GM21529 (cell line): Measurements from ENCODE around the gene MTHFD1L.

ENCODE experiments used
- ATAC-seq: cut with Tn5 transposase; IDR thresholded peaks from one replicate; pipeline ENCODE4 v1.9.1; 2021; ENCODE audit not compliant: unreplicated experiment

MTHFD1L gene

DNA sequence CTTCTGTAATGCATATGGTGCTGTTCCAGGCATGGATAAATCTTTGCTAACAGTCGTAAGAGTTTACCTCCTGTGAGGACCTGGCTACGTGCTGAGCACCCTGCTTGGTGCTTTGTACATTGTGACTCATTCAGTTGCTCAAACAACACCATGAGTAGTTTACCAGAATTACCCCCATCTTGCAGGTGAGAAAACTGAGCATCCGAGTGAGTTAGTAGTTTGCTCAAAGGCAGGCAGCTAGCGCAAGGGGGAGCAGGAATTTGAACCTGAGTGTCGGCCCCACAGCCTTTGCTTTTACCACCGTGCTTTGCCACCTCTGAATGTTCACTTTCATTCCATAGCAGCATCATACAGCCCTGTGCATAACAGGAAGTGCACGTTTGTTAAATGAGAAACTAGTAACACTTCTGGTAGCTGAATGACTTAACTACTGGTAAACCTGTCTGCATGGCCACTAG, 121.9 kb downstream of the MTHFD1L start:
- peak; percentile 97 for ATAC-seq

DNA sequence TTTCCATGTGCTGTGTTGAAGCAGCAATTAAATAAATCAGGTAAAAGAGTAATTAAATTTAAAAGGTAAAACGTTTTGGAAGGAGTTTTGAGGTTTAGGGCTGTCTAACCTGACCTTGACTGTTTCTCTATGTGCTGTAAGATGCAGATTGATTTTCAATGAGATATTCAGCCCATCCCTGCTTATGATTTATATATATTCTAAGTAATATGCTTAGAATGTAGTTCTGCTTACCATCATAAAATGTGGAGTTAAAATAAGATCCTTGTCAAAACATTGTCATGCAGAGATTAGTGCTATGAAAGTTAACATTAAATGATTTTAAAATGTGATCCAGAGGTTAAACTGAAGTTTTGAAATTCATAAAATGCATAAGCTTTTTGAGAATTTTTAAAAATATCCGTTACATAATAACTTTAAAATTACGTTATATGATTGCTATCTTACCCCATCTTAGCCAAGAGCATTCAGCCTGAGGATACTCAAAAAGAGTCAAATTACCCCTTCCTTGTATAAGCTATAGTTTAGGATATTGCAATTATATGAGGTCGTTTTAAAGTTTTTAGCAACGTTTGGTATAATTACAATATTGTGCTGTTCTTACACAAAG, 122.5 kb downstream of the MTHFD1L start:
- ATAC-seq, result no peak

DNA sequence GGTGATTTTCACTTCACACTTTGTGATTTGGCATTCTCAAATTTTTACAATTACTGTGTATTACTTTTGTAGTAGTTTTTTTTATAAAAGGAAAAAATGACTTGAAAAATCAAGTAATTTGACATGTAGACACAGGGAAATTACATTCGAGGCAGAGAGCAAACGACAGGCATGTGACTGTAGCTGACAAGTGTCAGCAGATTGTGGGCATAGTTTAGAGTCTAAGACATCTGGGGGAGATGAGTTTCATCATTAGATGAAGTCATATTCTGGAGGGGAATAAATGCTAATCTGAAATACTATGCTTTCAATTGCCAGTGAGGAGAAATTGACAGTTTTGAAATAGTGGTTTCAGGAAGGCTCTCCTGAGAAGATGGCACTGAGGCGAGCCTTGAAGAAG, 126.0 kb downstream of the MTHFD1L start:
- no peak for ATAC-seq

DNA sequence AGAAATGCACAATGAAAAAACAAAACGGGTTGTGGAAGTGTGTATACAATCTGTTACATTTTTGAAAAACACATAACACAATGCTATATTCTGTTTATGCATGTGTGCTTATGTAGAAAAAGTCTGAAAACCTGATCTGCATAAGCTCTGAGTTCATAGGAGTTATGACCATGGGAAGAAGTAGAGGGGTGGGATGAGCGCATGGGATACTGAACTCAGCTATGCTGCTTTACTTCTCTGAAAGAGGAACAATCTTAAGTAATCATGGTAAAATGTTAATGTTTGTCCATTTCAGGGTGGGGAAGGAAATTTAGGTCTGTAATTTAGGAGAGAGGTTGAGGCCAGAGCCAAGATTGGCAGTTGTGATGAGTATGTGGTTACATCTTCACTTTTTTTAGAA, 126.8 kb downstream of the MTHFD1L start:
- no peak for ATAC-seq

DNA sequence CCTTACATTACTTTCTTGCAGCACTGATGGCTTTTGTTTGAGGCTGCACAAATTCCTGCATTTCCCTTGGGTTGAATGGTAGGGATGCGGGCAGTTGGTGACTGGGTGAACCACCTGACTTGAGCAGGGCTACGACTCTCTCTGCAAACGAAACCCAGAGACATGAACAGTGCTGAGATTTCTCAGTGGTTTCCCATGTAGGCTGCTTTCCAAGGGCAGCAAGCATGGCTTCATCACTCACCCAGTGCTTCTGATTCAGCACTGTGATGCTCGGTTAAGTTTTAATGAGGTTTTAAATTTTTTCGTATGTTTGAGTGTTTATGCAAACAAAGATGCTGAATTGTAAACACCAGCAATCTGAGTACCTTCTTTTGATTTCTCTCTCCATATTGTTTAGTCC, 127.2 kb downstream of the MTHFD1L start:
- no peak for ATAC-seq

DNA sequence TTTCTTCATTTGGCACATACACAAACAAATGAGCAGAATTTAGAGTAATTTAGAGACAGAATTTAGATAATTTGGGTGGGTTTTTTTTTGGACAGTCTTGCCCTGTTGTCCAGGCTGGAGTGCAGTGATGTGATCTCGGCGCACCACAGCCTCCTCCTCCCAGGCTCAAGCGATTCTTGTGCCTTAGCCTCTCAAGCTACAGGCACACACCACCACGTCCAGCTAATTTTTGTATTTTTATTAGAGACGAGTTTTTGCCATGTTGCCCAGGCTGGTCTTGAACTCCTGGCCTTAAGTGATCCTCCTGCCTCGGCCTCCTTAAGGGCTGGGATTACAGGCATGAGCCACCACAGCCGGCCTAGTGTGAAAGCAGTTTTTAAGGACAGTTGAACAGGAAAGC, 127.8 kb downstream of the MTHFD1L start:
- no peak for ATAC-seq

DNA sequence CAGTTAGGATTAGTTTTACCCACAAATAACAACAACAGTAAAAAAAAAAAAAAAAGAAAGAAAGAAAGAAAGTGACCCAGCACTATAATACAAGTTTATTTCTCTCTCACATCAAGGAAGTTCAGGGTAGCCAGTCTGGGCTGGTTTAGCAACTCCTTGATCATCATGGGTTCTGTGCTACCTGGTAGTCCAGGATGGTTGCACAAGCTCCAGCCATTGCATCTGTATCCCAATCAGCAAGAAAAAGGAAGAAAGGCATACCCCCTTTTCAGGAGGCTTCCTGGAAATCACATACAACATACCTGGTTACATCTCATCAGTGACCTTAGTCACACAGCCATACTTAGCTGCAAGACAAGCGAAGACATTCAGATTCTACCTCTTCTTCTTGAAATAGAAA, 128.5 kb downstream of the MTHFD1L start:
- ATAC-seq, result no peak

DNA sequence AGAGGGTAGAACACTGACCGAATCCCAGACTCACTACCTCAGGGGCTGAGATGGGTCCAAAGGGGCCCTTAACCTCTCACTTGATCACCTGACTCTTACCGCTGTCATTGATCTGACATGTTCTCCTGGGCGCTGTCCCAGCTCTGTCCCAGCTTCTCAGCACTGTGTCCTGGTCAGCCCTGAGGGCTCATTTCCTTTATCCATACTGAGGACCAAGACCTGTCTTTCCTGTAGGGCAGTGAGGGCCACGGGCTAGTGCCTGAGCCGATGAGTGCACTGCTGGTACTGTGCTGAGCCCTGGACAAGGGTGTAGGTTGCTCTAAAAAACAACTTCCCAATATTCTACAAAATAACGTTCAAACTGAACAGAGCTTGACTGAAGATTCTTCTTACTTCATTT, 131.5 kb downstream of the MTHFD1L start:
- no peak for ATAC-seq

DNA sequence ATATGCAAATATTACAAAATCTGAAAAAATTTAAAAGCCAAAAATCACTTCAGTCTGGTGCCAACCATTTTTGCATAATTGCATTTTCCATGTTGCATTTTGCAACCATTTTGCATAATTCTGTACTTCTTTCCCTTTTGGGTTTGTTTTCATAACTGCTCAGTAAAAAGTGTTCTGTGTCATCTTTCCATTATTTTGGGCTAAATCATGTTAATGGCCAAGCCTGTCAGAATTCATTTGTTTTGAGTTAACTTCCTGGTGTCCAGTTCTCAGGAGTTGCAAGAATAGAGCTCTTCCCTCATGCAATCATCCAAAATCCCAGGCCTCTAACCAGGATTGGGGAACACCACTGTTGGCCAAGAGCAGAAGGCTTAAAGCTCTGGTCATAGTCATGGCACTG, 133.6 kb downstream of the MTHFD1L start:
- ATAC-seq, result no peak

DNA sequence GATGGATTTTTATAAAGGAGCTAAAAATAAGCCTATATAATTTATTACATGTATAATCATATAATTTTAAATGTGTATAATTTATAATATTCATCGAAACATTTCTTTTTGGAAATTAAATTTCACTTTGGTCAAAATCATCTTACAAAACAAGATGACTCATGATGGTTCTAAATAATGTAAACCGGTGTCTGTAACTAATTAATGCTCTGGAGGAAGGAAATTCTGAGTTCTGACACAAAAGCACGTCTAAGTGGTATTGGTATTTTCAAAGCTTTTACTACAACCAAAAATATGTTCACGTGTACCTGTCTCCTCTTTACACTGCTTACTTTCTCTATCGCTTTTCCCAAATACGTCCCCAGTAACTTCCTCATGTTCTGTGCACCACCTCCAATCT, 134.1 kb downstream of the MTHFD1L start:
- no peak for ATAC-seq

DNA sequence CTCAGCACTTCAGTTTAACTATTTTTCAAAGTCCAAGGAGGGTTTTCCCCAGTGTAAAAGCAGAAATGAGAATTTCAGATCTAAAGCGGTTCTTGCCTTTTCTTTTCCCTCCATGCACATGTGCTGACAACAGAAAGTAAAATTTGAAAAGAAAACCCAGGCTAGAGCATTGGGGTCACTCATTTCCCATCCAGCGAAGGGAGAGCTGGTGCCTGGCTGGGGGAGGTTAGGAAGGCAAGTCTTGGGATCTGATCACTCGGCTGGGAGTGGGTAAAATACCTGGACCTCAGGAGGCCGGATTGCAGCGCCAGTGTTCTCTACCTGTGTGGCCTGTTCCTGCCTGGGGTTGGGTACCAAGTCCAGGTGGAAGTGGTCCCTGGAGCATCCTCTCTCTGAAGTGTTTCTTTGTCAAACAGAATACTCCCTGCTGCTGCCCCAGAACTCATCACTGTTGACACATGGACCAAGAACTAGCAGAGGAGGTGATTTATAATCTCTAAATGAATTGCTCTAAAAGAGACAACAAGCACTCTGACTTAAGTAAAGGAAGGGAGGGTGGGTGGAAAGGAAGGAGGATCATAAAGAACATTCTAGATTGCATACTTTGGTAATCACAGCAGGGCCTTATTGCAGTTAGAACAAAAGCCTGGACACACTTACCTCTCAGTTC, 136.0 kb downstream of the MTHFD1L start:
- peak; percentile 76 for ATAC-seq

DNA sequence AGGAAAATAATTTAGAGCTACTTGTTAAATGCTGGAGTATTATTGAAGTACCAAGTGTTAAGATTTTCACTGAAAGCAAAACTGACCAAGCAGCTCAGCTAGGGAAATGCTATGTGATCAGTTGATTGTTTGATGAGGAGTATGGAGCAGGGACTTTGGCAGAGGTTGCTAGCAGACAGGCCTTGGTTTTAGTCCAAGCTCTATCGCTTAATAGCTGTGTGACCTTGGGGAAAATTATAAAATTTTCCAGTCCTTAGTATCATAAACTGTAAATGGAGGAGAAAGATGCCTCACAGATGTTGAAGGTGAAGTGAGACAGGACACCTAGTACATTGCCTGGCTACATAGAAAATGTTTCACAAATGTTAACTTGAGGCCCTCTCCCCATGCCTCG, 136.6 kb downstream of the MTHFD1L start:
- ATAC-seq, result no peak

DNA sequence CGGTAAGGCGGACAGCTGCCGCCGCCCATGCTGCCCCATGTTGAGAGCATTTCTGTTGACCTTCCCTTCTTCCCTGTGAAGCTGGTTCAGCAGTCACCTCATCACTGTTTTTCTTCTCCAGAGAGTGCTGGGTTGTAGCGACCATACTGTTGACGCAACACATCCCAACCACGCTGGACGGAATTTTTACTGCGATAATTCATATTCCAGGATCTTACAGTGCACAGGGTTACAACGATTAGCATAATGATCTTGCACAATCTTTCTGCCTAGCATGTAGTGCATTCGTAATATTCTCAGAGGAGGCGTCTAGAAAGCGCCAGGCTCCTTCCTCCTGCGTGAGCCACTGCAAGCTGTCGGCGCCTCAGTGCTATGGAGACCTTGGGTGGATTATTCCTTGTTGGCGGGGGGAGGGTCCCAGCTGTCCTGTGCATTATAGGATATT, 137.0 kb downstream of the MTHFD1L start:
- ATAC-seq, result no peak

DNA sequence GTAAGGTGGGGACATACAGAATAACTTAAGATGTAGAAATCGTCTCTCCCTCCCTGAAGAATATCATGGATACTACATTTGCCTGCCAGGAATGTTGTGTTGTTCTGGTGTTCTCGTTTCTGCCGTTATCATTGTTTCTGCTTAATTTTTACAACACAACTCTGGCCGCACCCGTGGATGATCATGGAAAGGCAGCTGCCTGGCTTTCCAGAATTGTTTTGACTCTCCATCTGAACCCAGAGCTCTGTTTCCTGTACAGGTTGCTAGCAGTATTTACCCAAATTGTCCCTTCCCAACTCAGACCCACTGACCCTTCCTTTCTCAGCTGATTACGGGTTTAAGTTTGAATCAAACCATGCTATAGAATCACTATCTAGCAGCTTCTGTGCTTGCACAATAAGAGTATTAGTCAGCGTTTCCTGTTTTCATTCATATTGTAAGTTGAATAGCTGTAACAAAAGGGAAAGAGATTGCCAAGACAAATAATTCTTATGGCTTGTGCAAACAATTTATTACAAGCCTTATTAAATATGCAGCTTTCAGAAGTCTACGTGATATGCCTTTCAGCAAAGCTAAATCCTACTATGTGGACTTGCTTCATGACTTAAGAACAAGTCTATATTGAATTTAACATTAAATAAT, 139.0 kb downstream of the MTHFD1L start:
- ATAC-seq, result no peak

DNA sequence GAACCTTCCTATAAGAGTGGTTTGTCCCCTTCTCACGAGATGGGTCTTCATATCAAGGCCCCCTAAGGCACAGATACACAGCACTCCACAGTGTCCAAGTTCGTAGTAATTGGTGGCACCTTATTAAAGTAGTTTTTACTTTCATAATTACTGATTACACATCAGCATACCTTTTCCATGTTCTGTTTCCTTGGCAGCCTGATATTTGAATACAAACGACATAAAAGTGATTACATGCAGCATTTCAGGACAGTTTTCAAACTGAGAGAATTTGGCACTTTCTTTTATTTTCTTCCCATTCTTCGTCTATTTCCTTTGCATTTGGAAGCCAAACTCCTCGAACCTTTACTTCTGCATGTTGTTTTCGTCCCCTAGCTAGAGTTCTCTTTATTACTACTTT, 139.7 kb downstream of the MTHFD1L start:
- no peak for ATAC-seq

DNA sequence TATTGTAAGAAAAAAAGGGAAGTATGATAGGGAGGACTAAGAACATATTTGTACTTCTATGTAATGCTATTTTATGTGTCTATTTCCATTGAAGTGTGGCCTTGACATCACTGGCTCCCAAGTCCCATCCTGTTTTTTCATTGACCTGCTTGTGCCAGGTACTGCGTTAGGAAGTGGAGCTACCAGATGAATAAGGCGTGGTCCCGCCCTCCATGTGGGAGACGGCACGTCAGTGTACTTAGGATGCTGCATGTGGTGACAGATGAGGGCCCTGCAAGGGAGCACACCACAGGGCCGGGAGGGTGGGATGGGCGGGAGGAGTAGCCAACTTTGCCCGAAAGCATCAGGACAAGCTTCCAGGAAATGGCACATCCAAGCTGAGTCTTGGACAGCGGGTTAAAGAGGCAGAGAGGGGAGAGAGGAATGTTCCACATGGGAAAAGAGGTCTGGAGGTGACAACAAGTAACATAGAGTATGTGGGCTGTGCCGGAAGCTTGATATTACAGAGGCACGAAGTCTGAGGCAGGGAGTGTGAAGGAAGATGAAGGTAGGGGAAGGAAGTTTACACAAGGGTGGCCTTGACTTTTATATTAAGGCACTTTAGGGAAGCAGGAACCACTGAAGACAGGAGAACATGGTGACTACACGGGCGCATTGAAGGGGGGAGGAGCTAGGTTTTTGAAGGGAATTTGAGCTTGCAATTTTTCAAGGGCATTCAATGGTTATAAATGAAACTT, 140.6 kb downstream of the MTHFD1L start:
- no peak for ATAC-seq

DNA sequence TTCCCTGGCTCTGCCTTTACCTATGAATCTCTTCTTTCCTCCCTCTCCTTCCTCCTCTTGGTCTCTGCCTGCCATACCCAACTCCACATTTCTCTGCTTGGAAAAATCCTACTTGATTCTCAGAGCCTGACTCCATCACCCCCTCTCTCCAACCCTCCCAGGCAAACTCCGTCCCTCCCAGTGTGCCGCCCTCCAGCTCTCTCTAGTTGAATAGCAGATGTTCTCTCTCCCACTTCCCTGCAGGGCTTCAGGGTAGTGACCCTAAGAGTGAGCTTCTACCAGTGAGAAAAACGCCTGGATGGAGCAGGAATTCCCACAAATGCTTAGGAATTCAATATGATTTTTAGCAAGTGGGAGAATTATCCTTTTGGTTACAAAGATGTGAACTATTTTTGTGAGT, 141.6 kb downstream of the MTHFD1L start:
- no peak for ATAC-seq

DNA sequence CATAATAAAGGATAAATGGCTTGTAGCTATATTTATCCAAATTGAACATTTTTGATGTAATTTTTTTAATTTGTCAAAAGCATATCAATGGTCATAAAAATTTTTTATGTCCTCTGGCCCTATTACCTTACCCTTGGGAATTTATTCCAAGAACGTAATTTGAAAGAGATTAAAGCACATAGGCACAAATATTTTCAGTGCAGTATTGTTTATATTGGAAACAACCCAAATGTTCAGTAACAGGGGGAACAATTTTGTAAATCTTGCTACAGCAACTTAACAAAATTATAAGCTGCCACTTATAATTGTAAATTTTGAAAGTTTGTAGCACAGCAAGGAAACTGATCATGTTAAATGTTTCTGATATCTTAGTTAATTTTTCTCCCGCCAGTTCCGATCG, 142.4 kb downstream of the MTHFD1L start:
- ATAC-seq, result no peak

DNA sequence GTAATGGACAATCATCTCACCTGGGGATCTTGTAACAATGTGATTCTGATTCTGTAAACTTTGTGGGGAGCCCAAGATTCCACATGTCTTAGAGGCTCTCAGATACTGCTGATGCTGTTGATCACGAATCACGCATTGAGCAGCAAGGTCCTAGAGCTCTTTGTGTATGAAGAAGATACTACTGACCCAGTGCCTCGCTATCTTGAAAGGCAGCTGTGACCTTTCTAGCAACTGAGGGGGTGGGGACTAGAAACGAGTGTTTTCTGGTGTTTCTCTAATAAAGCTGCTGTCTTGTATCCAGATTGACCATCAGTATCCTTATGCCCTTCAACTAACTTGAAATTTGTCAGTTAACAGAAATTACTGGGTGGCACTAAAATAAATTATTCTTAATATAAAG, 142.9 kb downstream of the MTHFD1L start:
- ATAC-seq, result no peak

DNA sequence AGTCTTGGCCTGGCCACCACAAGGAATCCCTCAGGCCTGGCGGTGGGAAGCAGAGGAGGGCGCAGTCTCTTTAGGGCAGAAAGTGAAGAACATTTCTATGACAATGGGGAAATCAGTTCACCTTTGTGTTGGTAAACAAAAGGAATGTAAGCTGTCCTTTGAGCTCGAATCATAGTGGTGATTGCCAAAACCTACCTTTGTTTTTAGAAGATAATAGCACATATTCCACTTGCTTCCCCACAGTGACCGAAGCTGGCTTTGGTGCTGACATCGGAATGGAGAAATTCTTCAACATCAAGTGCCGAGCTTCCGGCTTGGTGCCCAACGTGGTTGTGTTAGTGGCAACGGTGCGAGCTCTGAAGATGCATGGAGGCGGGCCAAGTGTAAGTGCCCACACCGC, 144.1 kb downstream of the MTHFD1L start:
- ATAC-seq, result no peak

DNA sequence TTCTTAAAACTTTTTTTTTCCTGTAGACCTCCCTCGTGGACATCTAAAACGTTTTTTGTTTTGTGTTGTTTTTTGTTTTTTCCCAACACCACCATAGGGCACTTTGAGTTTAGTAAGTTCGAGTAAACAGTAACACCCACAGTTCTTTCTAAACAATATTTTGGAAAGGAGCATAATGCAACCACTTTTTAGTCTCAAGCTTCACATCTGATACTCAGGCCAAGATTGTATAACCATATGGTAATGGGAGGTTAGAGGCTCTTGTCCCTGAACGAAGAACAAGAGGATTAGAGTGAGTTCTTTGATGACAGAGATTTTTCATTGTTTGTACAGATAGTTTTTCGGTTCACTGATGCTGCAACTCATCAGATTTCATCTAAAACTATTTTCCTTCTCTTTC, 144.6 kb downstream of the MTHFD1L start:
- ATAC-seq, result no peak
